BLaER1 treated with 17β-estradiol and CSF1 and Interleukin-3, amounts not matched to agents 10 nM and 100 nM (cell line): ENCODE measurements around the gene PKDCC.
A peak's percentile ranks its signal among the peaks of the same experiment; 100 is the strongest.

ENCODE experiments used
- H3K27ac ChIP-seq, 11 experiments: shearing (Covaris generic); formaldehyde crosslinking; 2 replicates each; pipeline ENCODE4 v1.8.1; 2022
- H3K27me3 ChIP-seq, 11 experiments: shearing (Covaris generic); formaldehyde crosslinking; 2 replicates each; pipeline ENCODE4 v1.8.1; 2022
- H3K36me3 ChIP-seq, 11 experiments: shearing (Covaris generic); formaldehyde crosslinking; 2 replicates each; pipeline ENCODE4 v1.8.1; 2022
- H3K4me1 ChIP-seq, 10 experiments: shearing (Covaris generic); formaldehyde crosslinking; 2 replicates each; pipeline ENCODE4 v1.8.1; 2022
- H3K4me2 ChIP-seq, 11 experiments: shearing (Covaris generic); formaldehyde crosslinking; 2 replicates each; pipeline ENCODE4 v1.8.1; 2022
- H3K4me3 ChIP-seq, 10 experiments: shearing (Covaris generic); formaldehyde crosslinking; 2 replicates each; pipeline ENCODE4 v1.8.1; 2022
- H3K9ac ChIP-seq, 11 experiments: shearing (Covaris generic); formaldehyde crosslinking; 2 replicates each; pipeline ENCODE4 v1.8.1; 2022
- H3K9me3 ChIP-seq, 11 experiments: shearing (Covaris generic); formaldehyde crosslinking; replicated peaks in 1 of 11; 2 replicates each; pipeline ENCODE4 v1.8.1; 2022
- H4K20me1 ChIP-seq, 11 experiments: shearing (Covaris generic); formaldehyde crosslinking; 2 replicates each; pipeline ENCODE4 v1.8.1; 2022
- Cebpa-rat ChIP-seq, 11 experiments: shearing (Covaris generic); IDR thresholded peaks; 2 replicates each; pipeline ENCODE4 v1.8.1; 2022

The PKDCC gene

GRCh38 chr2:42028571-42029148, 19.2 kb upstream of the PKDCC start:
- peak overlapping the region; percentile 74 to 97 (median 89) for H3K4me2 ChIP-seq
- peak in 7 of 11 experiments; percentile 38 to 87 (median 64); a peak in 11 of 22 replicates for TF ChIP-seq Cebpa-rat (IDR thresholded peaks at IDR 0.05)
- H3K36me3 ChIP-seq: no peaks in the 10 kb centered on the region
- H3K27me3 ChIP-seq: no peaks in the 10 kb centered on the region; a peak in 1 of 22 replicates
- peak overlapping the region in 10 of 11 experiments; percentile 7 to 96 (median 82); a peak in 20 of 22 replicates for H3K27ac ChIP-seq
- peak overlapping the region in 9 of 11 experiments; percentile 59 to 83 (median 68); a peak in 18 of 22 replicates for H3K9ac ChIP-seq
- H3K4me1 ChIP-seq: peaks cover 71 to 99% (median 93%) of the 10 kb centered on the region in 10 experiments
- no peaks in the 10 kb centered on the region for H4K20me1 ChIP-seq
- H3K4me3 ChIP-seq: peak overlapping the region in 8 of 10 experiments; percentile 6 to 48 (median 36); a peak in 11 of 20 replicates
- peaks cover 0 to 4% (median under 1%) of the 10 kb centered on the region in 11 experiments; a peak in 7 of 22 replicates for H3K9me3 ChIP-seq

DNA sequence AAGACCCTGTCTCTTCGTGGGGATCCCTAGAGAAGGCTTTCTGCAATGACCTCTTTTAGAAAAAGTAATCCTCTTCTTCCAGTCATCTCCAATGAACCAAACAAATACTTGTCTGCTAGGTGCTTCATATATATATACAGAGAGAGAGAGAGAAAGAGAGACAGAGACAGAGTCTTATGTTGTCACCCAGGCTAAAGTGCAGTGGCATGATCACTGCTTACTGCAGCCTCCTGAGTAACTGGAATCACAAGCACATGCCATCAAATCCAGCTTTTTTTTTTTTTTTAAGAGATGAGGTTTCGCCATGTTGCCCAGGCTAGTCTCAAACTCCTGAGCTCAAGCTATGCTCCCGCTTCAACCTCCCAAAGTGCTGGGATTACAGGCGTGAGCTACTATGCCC, 18.6 kb upstream of the PKDCC start:
- H3K9me3 ChIP-seq: peaks cover 0 to 4% (median 0%) of the 10 kb centered on the region in 11 experiments; a peak in 1 of 22 replicates
- no peaks in the 10 kb centered on the region for H4K20me1 ChIP-seq
- no peaks in the 10 kb centered on the region; a peak in 1 of 22 replicates for H3K27me3 ChIP-seq
- peak overlapping the region; percentile 74 to 97 (median 89) for H3K4me2 ChIP-seq
- TF ChIP-seq Cebpa-rat (IDR thresholded peaks at IDR 0.05): no peak
- H3K4me1 ChIP-seq: peaks cover 71 to 100% (median 97%) of the 10 kb centered on the region in 10 experiments
- peak overlapping the region in 10 of 11 experiments; percentile 7 to 96 (median 82); a peak in 19 of 22 replicates for H3K27ac ChIP-seq
- peak overlapping the region in 9 of 11 experiments; percentile 59 to 83 (median 68); a peak in 18 of 22 replicates for H3K9ac ChIP-seq
- peak overlapping the region in 6 of 10 experiments; percentile 6 to 48 (median 24); a peak in 9 of 20 replicates for H3K4me3 ChIP-seq
- no peaks in the 10 kb centered on the region for H3K36me3 ChIP-seq

DNA sequence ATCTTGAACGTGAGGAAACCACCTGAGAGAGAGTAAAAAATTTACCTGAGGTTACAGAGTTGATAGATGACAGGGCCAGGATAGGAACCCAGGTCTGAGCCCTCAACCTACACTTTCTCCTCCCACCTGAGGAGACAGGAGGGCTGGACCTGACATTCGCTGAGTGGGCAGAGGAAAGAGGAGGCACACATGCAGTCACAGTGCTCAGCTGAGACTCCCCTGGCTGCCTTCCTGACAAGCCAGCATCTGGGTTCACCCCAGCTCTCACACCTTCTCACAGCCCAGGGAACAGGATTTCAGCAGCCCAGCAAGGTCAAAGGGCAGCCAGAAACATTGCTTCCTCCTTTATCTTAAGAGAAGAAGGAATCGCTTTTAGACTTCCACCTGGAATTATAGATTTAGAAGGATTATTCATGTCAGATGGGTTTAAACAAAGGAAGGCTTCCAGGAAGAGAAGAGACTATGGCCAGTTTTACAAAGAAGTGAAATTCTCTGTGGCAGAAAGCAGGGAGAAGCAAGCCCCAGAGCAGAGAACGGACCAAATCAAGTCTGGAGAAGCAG, 18.1 kb upstream of the PKDCC start:
- no peak for TF ChIP-seq Cebpa-rat (IDR thresholded peaks at IDR 0.05)
- Histone ChIP-seq H3K4me1 (peaks cover 69 to 100% (median 96%) of the 10 kb centered on the region in 10 experiments), H3K27me3 (no peaks in the 10 kb centered on the region; a peak in 1 of 22 replicates), H3K4me2 (peak overlapping the region; percentile 74 to 97 (median 89)), H3K4me3 (peak overlapping the region in 2 of 10 experiments; percentile 24 to 25; a peak in 4 of 20 replicates), H3K36me3 (no peaks in the 10 kb centered on the region), H4K20me1 (no peaks in the 10 kb centered on the region), H3K9ac (peak overlapping the region in 9 of 11 experiments; percentile 59 to 83 (median 68); a peak in 17 of 22 replicates), H3K9me3 (peaks cover 0 to 4% (median 0%) of the 10 kb centered on the region in 11 experiments; a peak in 1 of 22 replicates), H3K27ac (peak overlapping the region in 10 of 11 experiments; percentile 7 to 96 (median 82); a peak in 18 of 22 replicates)

- Histone ChIP-seq H3K4me1 (peaks cover 63 to 95% (median 90%) of the 10 kb centered on the region in 10 experiments), H3K9me3 (peaks cover 0 to 4% (median 0%) of the 10 kb centered on the region in 11 experiments; a peak in 1 of 22 replicates), H4K20me1 (no peaks in the 10 kb centered on the region), H3K4me3 (peak overlapping the region in 3 of 10 experiments; percentile 10 to 25 (median 24); a peak in 4 of 20 replicates), H3K4me2 (peak overlapping the region; percentile 74 to 97 (median 89)), H3K27ac (peak overlapping the region in 9 of 11 experiments; percentile 71 to 96 (median 83); a peak in 18 of 22 replicates), H3K27me3 (no peaks in the 10 kb centered on the region; a peak in 1 of 22 replicates), H3K9ac (peak overlapping the region in 9 of 11 experiments; percentile 59 to 83 (median 68); a peak in 15 of 22 replicates), H3K36me3 (no peaks in the 10 kb centered on the region)
- peak in 2 of 11 experiments; percentile 42 to 87; a peak in 2 of 22 replicates for TF ChIP-seq Cebpa-rat (IDR thresholded peaks at IDR 0.05)
These were observed 17.5 kb upstream of the PKDCC start for GRCh38 chr2:42030200-42030759.

DNA sequence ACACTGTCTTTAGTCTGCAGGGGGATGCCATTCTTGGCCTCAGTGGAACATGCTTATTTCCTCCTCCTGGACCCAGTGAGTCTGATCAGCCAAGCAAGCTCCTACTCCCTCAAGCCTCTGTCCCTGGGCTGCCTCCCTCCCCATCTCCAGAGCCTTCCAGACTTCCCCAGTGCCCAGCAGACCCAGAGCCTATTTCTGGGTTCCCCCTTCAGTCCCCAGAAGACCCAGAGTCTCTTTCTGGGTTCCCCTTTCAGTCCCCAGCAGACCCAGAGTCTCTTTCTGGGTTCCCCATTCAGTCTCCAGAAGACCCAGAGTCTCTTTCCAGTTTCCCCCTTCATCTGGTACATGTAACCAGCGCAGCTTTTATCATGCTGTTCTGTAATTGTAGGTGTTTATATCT, 17.0 kb upstream of the PKDCC start:
- H3K9me3 ChIP-seq: peaks cover 0 to 4% (median 0%) of the 10 kb centered on the region in 11 experiments; a peak in 1 of 22 replicates
- TF ChIP-seq Cebpa-rat (IDR thresholded peaks at IDR 0.05): no peak
- H3K4me2 ChIP-seq: peak overlapping the region; percentile 74 to 97 (median 89)
- H3K36me3 ChIP-seq: no peaks in the 10 kb centered on the region
- peak overlapping the region in 4 of 11 experiments; percentile 76 to 83 (median 82); a peak in 11 of 22 replicates for H3K9ac ChIP-seq
- H4K20me1 ChIP-seq: no peaks in the 10 kb centered on the region
- peaks cover 59 to 95% (median 85%) of the 10 kb centered on the region in 10 experiments for H3K4me1 ChIP-seq
- no peaks in the 10 kb centered on the region; a peak in 1 of 22 replicates for H3K27me3 ChIP-seq
- peak overlapping the region in 8 of 11 experiments; percentile 36 to 96 (median 86); a peak in 15 of 22 replicates for H3K27ac ChIP-seq
- H3K4me3 ChIP-seq: peak overlapping the region in 3 of 10 experiments; percentile 10 to 25 (median 24); a peak in 3 of 20 replicates

DNA sequence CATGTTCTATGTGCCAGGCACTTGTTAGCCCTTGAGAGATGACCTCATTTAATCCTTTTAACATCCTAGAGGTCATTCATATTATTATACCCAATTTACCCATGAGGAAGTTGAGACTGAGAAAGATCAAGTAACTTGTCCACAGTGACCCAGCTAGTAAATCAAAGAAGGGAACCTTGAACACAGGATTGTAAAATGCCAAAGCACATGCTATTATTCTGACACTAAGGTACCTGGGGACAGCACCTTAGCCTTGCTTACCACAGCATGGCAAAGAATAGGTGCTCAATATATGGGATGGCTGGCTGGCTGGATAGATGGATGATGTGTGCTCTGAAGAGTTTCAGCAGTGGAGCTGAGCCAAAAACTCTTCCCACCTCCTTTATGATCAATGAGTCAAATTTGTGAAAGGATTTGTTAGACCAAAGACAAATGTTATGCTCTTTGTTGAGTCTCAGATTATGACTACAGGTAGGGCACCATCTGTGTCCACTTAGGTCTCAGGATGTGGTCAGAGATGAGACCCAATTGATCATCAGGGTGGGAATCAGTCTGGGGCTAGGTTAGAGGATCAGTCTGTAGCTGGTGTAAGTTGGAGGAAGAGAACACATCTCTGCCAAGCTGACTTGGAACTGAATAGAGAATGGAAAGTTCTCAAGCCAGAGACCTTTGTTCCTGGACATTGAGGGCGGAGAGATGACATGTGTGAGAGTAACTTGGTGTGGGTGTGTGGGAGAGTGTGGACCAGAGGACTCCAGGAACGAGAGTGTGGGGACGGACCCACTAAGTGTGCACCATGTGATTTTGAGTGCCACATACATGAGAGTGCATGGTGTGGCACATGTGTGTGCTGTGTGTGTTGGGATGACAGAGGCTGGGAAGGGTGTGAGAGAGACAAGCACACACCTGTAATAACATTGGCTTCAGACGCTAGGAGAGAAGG, 16.3 kb upstream of the PKDCC start:
- peak overlapping the region in 4 of 11 experiments; percentile 37 to 83 (median 82); a peak in 4 of 22 replicates for H3K9ac ChIP-seq
- H3K4me2 ChIP-seq: peak overlapping the region; percentile 45 to 97 (median 89)
- H3K36me3 ChIP-seq: no peaks in the 10 kb centered on the region
- no peak for TF ChIP-seq Cebpa-rat (IDR thresholded peaks at IDR 0.05)
- peak overlapping the region in 6 of 11 experiments; percentile 79 to 96 (median 91); a peak in 9 of 22 replicates for H3K27ac ChIP-seq
- H3K4me3 ChIP-seq: no peak overlapping the region
- no peaks in the 10 kb centered on the region; a peak in 1 of 22 replicates for H3K27me3 ChIP-seq
- peaks cover 59 to 95% (median 82%) of the 10 kb centered on the region in 10 experiments for H3K4me1 ChIP-seq
- no peaks in the 10 kb centered on the region for H4K20me1 ChIP-seq
- H3K9me3 ChIP-seq: peaks cover 0 to 4% (median 0%) of the 10 kb centered on the region in 11 experiments; a peak in 1 of 22 replicates

- H3K9me3 ChIP-seq: 0 out of 22 replicates have a peak, but pooled peaks cover 0 to 4% (median 0%) of the 10 kb centered on the region in 11 experiments
- no peaks in the 10 kb centered on the region for H3K36me3 ChIP-seq
- peak overlapping the region; percentile 45 to 97 (median 89); a peak in 21 of 22 replicates for H3K4me2 ChIP-seq
- no peak for TF ChIP-seq Cebpa-rat (IDR thresholded peaks at IDR 0.05)
- H3K4me3 ChIP-seq: no peak overlapping the region
- peak overlapping the region in 4 of 11 experiments; percentile 15 to 83 (median 59); a peak in 4 of 22 replicates for H3K9ac ChIP-seq
- H3K4me1 ChIP-seq: peaks cover 56 to 93% (median 77%) of the 10 kb centered on the region in 10 experiments
- peak overlapping the region in 5 of 11 experiments; percentile 25 to 96 (median 92); a peak in 9 of 22 replicates for H3K27ac ChIP-seq
- H3K27me3 ChIP-seq: no peaks in the 10 kb centered on the region; a peak in 1 of 22 replicates
- H4K20me1 ChIP-seq: no peaks in the 10 kb centered on the region
These were observed 15.6 kb upstream of the PKDCC start for GRCh38 chr2:42032224-42032620.
